A673 (cell line): Measurements from ENCODE around the gene KCNMA1.

ENCODE experiments used
- EZH2 ChIP-seq: fragments of 200-600 bp; sonication (generic); IDR thresholded peaks from 2 replicates; pipeline ENCODE4 v1.6.1; 2017; ENCODE audit warnings: borderline replicate concordance, low read depth, mild to moderate bottlenecking, mixed read lengths, antibody characterized with exemption, low read length; ENCODE audit not compliant: poor library complexity, severe bottlenecking
- TF ChIP-seq, protein P1 (sequence below): fragments of 300-800, 200-600 bp; sonication (generic); conservative IDR thresholded peaks from 2 replicates; pipeline ENCODE4 v1.5.1; 2017; ENCODE audit warnings: low read depth, mild to moderate bottlenecking, antibody characterized with exemption, low read length, moderate library complexity, mixed read lengths

- TF ChIP-seq, protein P1, sequence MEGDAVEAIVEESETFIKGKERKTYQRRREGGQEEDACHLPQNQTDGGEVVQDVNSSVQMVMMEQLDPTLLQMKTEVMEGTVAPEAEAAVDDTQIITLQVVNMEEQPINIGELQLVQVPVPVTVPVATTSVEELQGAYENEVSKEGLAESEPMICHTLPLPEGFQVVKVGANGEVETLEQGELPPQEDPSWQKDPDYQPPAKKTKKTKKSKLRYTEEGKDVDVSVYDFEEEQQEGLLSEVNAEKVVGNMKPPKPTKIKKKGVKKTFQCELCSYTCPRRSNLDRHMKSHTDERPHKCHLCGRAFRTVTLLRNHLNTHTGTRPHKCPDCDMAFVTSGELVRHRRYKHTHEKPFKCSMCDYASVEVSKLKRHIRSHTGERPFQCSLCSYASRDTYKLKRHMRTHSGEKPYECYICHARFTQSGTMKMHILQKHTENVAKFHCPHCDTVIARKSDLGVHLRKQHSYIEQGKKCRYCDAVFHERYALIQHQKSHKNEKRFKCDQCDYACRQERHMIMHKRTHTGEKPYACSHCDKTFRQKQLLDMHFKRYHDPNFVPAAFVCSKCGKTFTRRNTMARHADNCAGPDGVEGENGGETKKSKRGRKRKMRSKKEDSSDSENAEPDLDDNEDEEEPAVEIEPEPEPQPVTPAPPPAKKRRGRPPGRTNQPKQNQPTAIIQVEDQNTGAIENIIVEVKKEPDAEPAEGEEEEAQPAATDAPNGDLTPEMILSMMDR = no peak
- no peak for TF ChIP-seq EZH2
Observed at GRCh38 chr10:77359287-77359691, 278.3 kb downstream of the KCNMA1 start.
